ENCODE data around the gene INKA1. TPM values are rescaled to one million over a fixed set of nuclear protein-coding genes. Genes with fewer than 3 reads are reported as not detected.

INKA1 gene
- total RNA-seq, 1 donor, result 4.4 TPM

GRCh38 chr3:49840388-49840787 lies 37.3 kb downstream of the INKA1 start:
- H3K4me3 ChIP-seq (ENCODE audit: low read depth, low read length), result no peak overlapping the region
- peak; percentile 16 for DNase-seq (ENCODE audit: low read depth)
- TF ChIP-seq, protein P1, sequence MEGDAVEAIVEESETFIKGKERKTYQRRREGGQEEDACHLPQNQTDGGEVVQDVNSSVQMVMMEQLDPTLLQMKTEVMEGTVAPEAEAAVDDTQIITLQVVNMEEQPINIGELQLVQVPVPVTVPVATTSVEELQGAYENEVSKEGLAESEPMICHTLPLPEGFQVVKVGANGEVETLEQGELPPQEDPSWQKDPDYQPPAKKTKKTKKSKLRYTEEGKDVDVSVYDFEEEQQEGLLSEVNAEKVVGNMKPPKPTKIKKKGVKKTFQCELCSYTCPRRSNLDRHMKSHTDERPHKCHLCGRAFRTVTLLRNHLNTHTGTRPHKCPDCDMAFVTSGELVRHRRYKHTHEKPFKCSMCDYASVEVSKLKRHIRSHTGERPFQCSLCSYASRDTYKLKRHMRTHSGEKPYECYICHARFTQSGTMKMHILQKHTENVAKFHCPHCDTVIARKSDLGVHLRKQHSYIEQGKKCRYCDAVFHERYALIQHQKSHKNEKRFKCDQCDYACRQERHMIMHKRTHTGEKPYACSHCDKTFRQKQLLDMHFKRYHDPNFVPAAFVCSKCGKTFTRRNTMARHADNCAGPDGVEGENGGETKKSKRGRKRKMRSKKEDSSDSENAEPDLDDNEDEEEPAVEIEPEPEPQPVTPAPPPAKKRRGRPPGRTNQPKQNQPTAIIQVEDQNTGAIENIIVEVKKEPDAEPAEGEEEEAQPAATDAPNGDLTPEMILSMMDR (IDR thresholded peaks at IDR 0.05; ENCODE audit: insufficient read depth, low read length), result no peak

DNA sequence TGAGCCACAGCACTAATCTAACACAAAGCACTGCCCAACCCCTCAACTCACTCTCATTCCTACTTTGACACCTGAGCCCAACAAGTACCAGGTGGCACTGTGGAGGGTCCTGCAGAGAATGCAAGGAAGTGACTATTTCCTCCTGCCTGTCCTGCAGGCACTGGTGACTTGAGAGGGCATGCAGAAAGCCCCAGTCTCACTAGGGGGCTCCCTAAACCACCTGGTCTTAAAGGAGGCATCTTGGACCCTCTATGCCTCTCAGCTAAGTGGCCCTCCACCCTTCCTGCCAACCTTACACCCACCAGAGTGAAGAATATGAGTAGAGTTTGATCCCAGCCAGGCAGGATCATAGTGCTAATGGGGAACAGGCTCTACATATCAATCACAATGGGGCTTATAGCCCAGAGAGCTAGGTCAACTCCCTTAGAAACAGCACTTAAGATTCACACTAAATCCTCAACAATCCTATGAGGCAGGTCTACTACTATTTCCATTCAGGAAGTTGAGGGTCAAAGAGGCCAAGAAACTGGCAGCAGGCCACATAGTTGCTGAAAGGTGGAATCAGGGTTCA lies 38.1 kb downstream of the INKA1 start:
- TF ChIP-seq, protein P1 (IDR thresholded peaks at IDR 0.05; ENCODE audit: insufficient read depth, low read length), result peak; percentile 56
- DNase-seq (ENCODE audit: low read depth), result peak; percentile 32
- H3K4me3 ChIP-seq (ENCODE audit: low read depth, low read length), result no peak overlapping the region

DNA sequence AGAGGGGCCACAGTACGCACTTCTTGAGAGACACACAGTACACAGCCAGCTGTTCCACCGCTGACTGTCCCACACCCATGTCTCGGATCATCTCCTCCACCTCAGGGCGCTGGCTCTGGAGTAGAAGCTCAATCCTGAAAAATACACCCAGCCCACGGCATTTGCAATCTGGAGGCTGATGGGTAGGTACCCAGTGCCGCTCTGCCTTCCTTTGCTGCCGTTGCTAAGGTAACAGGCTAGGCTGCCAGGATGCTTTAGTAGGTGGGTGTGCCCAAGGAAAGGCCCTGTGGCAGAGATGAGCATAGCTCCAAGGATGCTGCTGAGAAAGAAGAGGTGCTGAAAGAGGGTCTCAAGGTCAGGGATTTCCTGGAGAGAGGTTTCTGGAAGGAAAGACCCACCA lies 38.7 kb downstream of the INKA1 start:
- TF ChIP-seq, protein P1 (IDR thresholded peaks at IDR 0.05; ENCODE audit: insufficient read depth, low read length), result no peak
- no peak overlapping the region for H3K4me3 ChIP-seq (ENCODE audit: low read depth, low read length)
- no peak for DNase-seq (ENCODE audit: low read depth)

GRCh38 chr3:49842843-49843517 lies 39.9 kb downstream of the INKA1 start:
- no peak for DNase-seq (ENCODE audit: low read depth)
- TF ChIP-seq, protein P1 (IDR thresholded peaks at IDR 0.05; ENCODE audit: insufficient read depth, low read length), result no peak
- H3K4me3 ChIP-seq (ENCODE audit: low read depth, low read length), result no peak overlapping the region

DNA sequence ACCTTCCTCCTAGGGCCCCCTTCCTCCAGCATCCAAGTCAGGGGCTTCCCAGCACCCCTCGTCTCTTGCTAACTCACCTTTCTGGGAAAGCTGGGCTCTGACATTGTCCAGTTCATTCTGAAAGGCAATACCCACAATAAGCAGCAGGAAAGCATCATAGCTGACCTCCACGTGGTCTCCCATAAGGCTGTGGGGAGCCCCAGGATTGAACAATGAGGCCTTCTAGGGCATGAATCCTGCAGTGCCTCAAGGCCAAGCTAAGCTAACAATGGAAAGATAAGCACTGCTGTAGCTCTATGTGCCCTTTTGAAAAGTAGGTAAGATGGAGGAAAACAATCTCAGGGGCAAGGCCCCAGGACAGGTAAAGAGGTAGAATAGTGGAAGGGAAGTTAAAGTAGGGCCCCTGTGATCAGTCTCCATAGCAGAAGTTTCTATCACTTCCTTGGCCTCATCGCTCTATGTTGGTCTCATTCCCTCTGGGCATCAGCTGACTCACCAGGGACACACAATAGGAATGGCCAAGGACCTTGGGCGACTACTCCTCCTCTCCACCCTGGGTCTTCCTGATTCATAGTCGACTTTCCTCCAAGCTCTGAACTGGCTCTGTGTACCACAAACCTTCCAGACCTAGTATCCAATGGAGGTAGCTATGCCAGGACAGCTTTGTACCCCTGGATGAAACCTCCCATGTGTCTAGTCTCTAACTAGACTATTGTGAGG lies 41.6 kb downstream of the INKA1 start:
- DNase-seq (ENCODE audit: low read depth), result no peak
- no peak overlapping the region for H3K4me3 ChIP-seq (ENCODE audit: low read depth, low read length)
- TF ChIP-seq, protein P1 (IDR thresholded peaks at IDR 0.05; ENCODE audit: insufficient read depth, low read length), result no peak

- H3K4me3 ChIP-seq (ENCODE audit: low read depth, low read length), result no peak overlapping the region
- DNase-seq (ENCODE audit: low read depth), result no peak
- TF ChIP-seq, protein P1 (IDR thresholded peaks at IDR 0.05; ENCODE audit: insufficient read depth, low read length), result no peak
Observed at GRCh38 chr3:49845694-49846093, 42.6 kb downstream of the INKA1 start.

Small RNAs within 50 kb of the gene (small RNA-seq; reads per million reads assigned to genes)
- not detected for gene COX6CP14

Other genes with a start within 250 kb of the INKA1 start
- 0.08 and 0.27 TPM in 2 replicates for gene BSN, start 248.8 kb upstream of the INKA1 start, total RNA-seq (ENCODE audit: low replicate concordance)
- 41.1 and 87.7 TPM in 2 replicates for gene APEH, start 128.9 kb upstream of the INKA1 start, total RNA-seq (ENCODE audit: low replicate concordance)
- gene MST1, start 113.8 kb upstream of the INKA1 start, total RNA-seq (ENCODE audit: low replicate concordance), result 2.9 and 4.7 TPM in 2 replicates
- 19.4 and 22.7 TPM in 2 replicates for gene RNF123, start 113.7 kb upstream of the INKA1 start, total RNA-seq (ENCODE audit: low replicate concordance)
- gene AMIGO3, start 83.6 kb upstream of the INKA1 start, total RNA-seq (ENCODE audit: low replicate concordance), result 0.27 and 0.65 TPM in 2 replicates
- gene GMPPB, start 79.3 kb upstream of the INKA1 start, total RNA-seq (ENCODE audit: low replicate concordance), result 14.3 and 31.0 TPM in 2 replicates
- 29.6 TPM in 2 replicates for gene IP6K1, start 16.7 kb upstream of the INKA1 start, total RNA-seq (ENCODE audit: low replicate concordance)
- gene CDHR4, start 3.4 kb upstream of the INKA1 start, total RNA-seq (ENCODE audit: low replicate concordance), result 0.09 TPM in 1 of 2 replicates, not detected in the other
- 22.8 and 69.4 TPM in 2 replicates for gene UBA7, start 10.7 kb downstream of the INKA1 start, total RNA-seq (ENCODE audit: low replicate concordance)
- gene TRAIP, start 53.3 kb downstream of the INKA1 start, total RNA-seq (ENCODE audit: low replicate concordance), result 1.3 and 7.7 TPM in 2 replicates
- gene CAMKV, start 66.6 kb downstream of the INKA1 start, total RNA-seq (ENCODE audit: low replicate concordance), result not detected in 2 replicates
- gene MST1R, start 100.6 kb downstream of the INKA1 start, total RNA-seq (ENCODE audit: low replicate concordance), result 0.81 and 1.3 TPM in 2 replicates
- gene MON1A, start 126.5 kb downstream of the INKA1 start, total RNA-seq (ENCODE audit: low replicate concordance), result 3.4 and 12.8 TPM in 2 replicates
- 48.5 and 82.5 TPM in 2 replicates for gene RBM6, start 136.9 kb downstream of the INKA1 start, total RNA-seq (ENCODE audit: low replicate concordance)